GM12891 (cell line): ENCODE measurements around the gene AFDN.

Source experiments
- DNase-seq: peaks from one replicate; pipeline ENCODE4 v3.0.0; 2011; ENCODE audit warnings: low spot score; ENCODE audit not compliant: insufficient read length
- FAIRE-seq: peaks from 2 replicates; lab custom pipeline; 2011; peaks lifted over from hg19 to GRCh38; lab: Jason Lieb, UNC
- PAX5 ChIP-seq: IDR thresholded peaks from 2 replicates; pipeline ENCODE4 v1.6.1; 2011; ENCODE audit warnings: low read length, moderate library complexity, mild to moderate bottlenecking; ENCODE audit not compliant: insufficient read depth, severe bottlenecking
- POLR2A ChIP-seq: IDR thresholded peaks from 2 replicates; pipeline ENCODE4 v1.6.1; 2011; ENCODE audit warnings: low read depth, low read length, control low read depth
- POLR2AphosphoS5 ChIP-seq: IDR thresholded peaks from 2 replicates; pipeline ENCODE4 v1.6.1; 2011; ENCODE audit warnings: low read depth, low read length, control low read depth
- POU2F2 ChIP-seq: IDR thresholded peaks from 2 replicates; pipeline ENCODE4 v1.6.1; 2011; ENCODE audit warnings: low read depth, mild to moderate bottlenecking, control low read depth, low read length, moderate library complexity
- SPI1 ChIP-seq: IDR thresholded peaks from 2 replicates; pipeline ENCODE4 v1.6.1; 2011; ENCODE audit warnings: low read depth, low read length, control low read depth
- TAF1 ChIP-seq: IDR thresholded peaks from 2 replicates; pipeline ENCODE4 v1.6.1; 2011; ENCODE audit warnings: low read depth, low read length, control low read depth

Gene AFDN

GRCh38 chr6:167937301-167937700 is 110.6 kb downstream of the AFDN start:
- FAIRE-seq (no peak), DNase-seq (no peak)
- TF ChIP-seq POLR2A = no peak
- no peak for TF ChIP-seq POLR2AphosphoS5

- no peak for TF ChIP-seq PAX5
- no peak for TF ChIP-seq POU2F2
- TF ChIP-seq SPI1 = no peak
- TF ChIP-seq POLR2A = no peak
- no peak for TF ChIP-seq POLR2AphosphoS5
- TF ChIP-seq TAF1 = no peak
- FAIRE-seq = no peak
- no peak for DNase-seq
Observed at GRCh38 chr6:167937948-167938911, 111.5 kb downstream of the AFDN start.

GRCh38 chr6:167941822-167942221 is 115.1 kb downstream of the AFDN start:
- no peak for FAIRE-seq
- no peak for DNase-seq
- TF ChIP-seq POLR2A (no peak), SPI1 (no peak), TAF1 (no peak), PAX5 (no peak)

GRCh38 chr6:167944130-167944529 is 117.4 kb downstream of the AFDN start:
- TF ChIP-seq POU2F2 = no peak
- TF ChIP-seq PAX5 = no peak
- TF ChIP-seq POLR2A = no peak
- TF ChIP-seq POLR2AphosphoS5 = no peak
- no peak for TF ChIP-seq SPI1
- no peak for TF ChIP-seq TAF1
- FAIRE-seq (no peak), DNase-seq (no peak)

- DNase-seq (no peak), FAIRE-seq (no peak)
- TF ChIP-seq POU2F2 (no peak), POLR2A (no peak), PAX5 (no peak), SPI1 (no peak), TAF1 (no peak), POLR2AphosphoS5 (no peak)
Observed at GRCh38 chr6:167946007-167946406, 119.3 kb downstream of the AFDN start.

- TF ChIP-seq TAF1 = no peak
- no peak for TF ChIP-seq SPI1
- no peak for TF ChIP-seq PAX5
- no peak for TF ChIP-seq POLR2A
- no peak for TF ChIP-seq POLR2AphosphoS5
- no peak for TF ChIP-seq POU2F2
- no peak for DNase-seq
- no peak for FAIRE-seq
Observed at GRCh38 chr6:167946604-167947003, 119.9 kb downstream of the AFDN start.

- FAIRE-seq (no peak), DNase-seq (no peak)
- TF ChIP-seq SPI1 (no peak), POLR2AphosphoS5 (no peak), TAF1 (no peak), POU2F2 (no peak), PAX5 (no peak), POLR2A (no peak)
Observed at GRCh38 chr6:167947716-167948115, 121.0 kb downstream of the AFDN start.

- FAIRE-seq (no peak), DNase-seq (no peak)
- TF ChIP-seq SPI1 = no peak
- no peak for TF ChIP-seq TAF1
- TF ChIP-seq POU2F2 = no peak
- TF ChIP-seq POLR2A = no peak
- TF ChIP-seq PAX5 = no peak
- TF ChIP-seq POLR2AphosphoS5 = no peak
Observed at GRCh38 chr6:167948716-167949115, 122.0 kb downstream of the AFDN start.

- DNase-seq (no peak), FAIRE-seq (no peak)
- no peak for TF ChIP-seq TAF1
- TF ChIP-seq POU2F2 = no peak
- TF ChIP-seq SPI1 = no peak
- no peak for TF ChIP-seq POLR2AphosphoS5
Observed at GRCh38 chr6:167949121-167949684, 122.5 kb downstream of the AFDN start.
